ENCODE measurements around the gene ZNF132.

DNA sequence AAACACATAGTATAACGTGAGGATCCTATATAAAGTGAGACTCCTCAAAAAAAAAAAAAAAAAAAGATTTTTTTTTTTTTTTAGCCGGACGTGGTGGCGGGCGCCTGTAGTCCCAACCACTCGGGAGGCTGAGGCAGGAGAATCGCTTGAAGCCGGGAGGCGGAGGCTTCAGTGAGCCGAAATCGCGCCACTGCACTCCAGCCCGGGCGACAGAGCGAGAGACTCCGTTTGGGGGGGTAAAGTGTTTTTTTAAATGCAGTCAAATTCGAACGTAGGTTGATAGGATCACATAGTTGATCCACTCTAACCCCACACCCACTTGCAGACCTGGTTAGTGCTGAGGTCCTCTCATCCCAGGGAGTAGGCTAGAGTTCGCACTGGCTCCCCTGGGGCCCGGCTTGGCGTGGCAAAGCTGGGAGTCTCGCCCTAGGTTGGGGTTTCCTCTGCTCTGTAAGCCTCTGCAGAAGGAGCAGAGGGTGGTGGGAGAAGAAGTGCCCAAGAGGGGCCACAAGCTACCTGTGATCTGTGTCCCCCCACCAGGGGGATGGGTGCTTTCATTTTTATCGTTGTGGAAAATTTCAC, 38.0 kb downstream of the ZNF132 start:
- TF ChIP-seq TAF1 (IDR thresholded peaks at IDR 0.05; ENCODE audit: borderline replicate concordance, insufficient read depth, low read length) (no peak), POLR2AphosphoS5 (IDR thresholded peaks at IDR 0.05; ENCODE audit: low read depth, low read length) (no peak)

Data from PFSK-1 (cell line).